HUES48 (cell line): ENCODE results near the gene ZNF831.

Experiments used
- H3K27ac ChIP-seq: one replicate; pipeline ENCODE4 v1.7.0; 2013; ENCODE audit warnings: low read depth, low read length, inconsistent platforms
- H3K27me3 ChIP-seq: 2 replicates; pipeline ENCODE4 v1.6.1; 2013; ENCODE audit warnings: mild to moderate bottlenecking, low read length; ENCODE audit not compliant: control insufficient read depth, insufficient read depth
- H3K36me3 ChIP-seq: 2 replicates; pipeline ENCODE4 v1.6.1; 2013; ENCODE audit warnings: low read length; ENCODE audit not compliant: control insufficient read depth, insufficient read depth
- H3K4me1 ChIP-seq: 2 replicates; pipeline ENCODE4 v1.6.1; 2013; ENCODE audit warnings: mild to moderate bottlenecking, low read length; ENCODE audit not compliant: control insufficient read depth, insufficient read depth
- H3K4me3 ChIP-seq: 2 replicates; pipeline ENCODE4 v1.5.1; 2013; ENCODE audit warnings: mild to moderate bottlenecking, low read depth, low read length
- H3K9ac ChIP-seq: 2 replicates; pipeline ENCODE4 v1.6.1; 2013; ENCODE audit warnings: mild to moderate bottlenecking, low read depth, low read length, moderate library complexity
- H3K9me3 ChIP-seq: 2 replicates; pipeline ENCODE4 v1.6.1; 2013; ENCODE audit warnings: low read length; ENCODE audit not compliant: control insufficient read depth, insufficient read depth

Gene ZNF831

GRCh38 chr20:59182401-59183044, 18.9 kb downstream of the ZNF831 start:
- no peaks in the 10 kb centered on the region for H3K36me3 ChIP-seq
- H3K9me3 ChIP-seq, result no peaks in the 10 kb centered on the region
- no peaks in the 10 kb centered on the region for H3K27me3 ChIP-seq
- H3K4me1 ChIP-seq, result no peaks in the 10 kb centered on the region
- no peak overlapping the region for H3K27ac ChIP-seq
- no peak overlapping the region for H3K9ac ChIP-seq
- H3K4me3 ChIP-seq, result no peak overlapping the region

DNA sequence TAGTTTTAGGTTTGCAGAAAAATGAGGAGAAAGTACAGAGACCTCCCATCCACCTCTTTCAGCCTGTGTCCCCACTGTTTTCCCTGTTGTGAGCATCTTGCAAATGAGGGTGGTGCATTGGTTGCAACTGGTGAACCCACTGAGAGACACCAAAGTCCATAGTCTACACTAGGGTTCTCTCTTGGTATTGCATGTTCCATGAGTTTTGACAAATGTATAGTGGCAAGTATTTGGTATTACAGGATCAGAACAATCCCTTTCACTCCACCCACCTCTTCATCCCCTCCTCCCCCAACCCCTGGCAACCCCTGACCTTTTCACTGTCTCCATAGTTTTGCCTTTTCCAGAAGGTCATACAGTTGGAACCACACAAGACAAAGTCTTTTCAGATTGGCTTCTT, 20.1 kb downstream of the ZNF831 start:
- Histone ChIP-seq H3K9ac (no peak overlapping the region), H3K27ac (no peak overlapping the region), H3K27me3 (no peaks in the 10 kb centered on the region), H3K4me1 (no peaks in the 10 kb centered on the region), H3K36me3 (no peaks in the 10 kb centered on the region), H3K9me3 (no peaks in the 10 kb centered on the region), H3K4me3 (no peak overlapping the region)

- H3K9me3 ChIP-seq, result no peaks in the 10 kb centered on the region
- H3K27ac ChIP-seq, result no peak overlapping the region
- no peaks in the 10 kb centered on the region for H3K36me3 ChIP-seq
- H3K4me1 ChIP-seq, result no peaks in the 10 kb centered on the region
- H3K4me3 ChIP-seq, result no peak overlapping the region
- no peak overlapping the region for H3K9ac ChIP-seq
- no peaks in the 10 kb centered on the region for H3K27me3 ChIP-seq
These were observed 21.3 kb downstream of the ZNF831 start for GRCh38 chr20:59184880-59185447.

GRCh38 chr20:59185809-59186208, 22.2 kb downstream of the ZNF831 start:
- Histone ChIP-seq H3K36me3 (no peaks in the 10 kb centered on the region), H3K9ac (no peak overlapping the region), H3K27me3 (no peaks in the 10 kb centered on the region), H3K27ac (no peak overlapping the region), H3K9me3 (no peaks in the 10 kb centered on the region), H3K4me3 (no peak overlapping the region), H3K4me1 (no peaks in the 10 kb centered on the region)

GRCh38 chr20:59190466-59190865, 26.8 kb downstream of the ZNF831 start:
- H3K9me3 ChIP-seq, result no peaks in the 10 kb centered on the region
- H3K4me3 ChIP-seq, result no peak overlapping the region
- H3K36me3 ChIP-seq, result no peaks in the 10 kb centered on the region
- no peaks in the 10 kb centered on the region for H3K27me3 ChIP-seq
- H3K4me1 ChIP-seq, result no peaks in the 10 kb centered on the region
- H3K9ac ChIP-seq, result no peak overlapping the region
- no peak overlapping the region for H3K27ac ChIP-seq

DNA sequence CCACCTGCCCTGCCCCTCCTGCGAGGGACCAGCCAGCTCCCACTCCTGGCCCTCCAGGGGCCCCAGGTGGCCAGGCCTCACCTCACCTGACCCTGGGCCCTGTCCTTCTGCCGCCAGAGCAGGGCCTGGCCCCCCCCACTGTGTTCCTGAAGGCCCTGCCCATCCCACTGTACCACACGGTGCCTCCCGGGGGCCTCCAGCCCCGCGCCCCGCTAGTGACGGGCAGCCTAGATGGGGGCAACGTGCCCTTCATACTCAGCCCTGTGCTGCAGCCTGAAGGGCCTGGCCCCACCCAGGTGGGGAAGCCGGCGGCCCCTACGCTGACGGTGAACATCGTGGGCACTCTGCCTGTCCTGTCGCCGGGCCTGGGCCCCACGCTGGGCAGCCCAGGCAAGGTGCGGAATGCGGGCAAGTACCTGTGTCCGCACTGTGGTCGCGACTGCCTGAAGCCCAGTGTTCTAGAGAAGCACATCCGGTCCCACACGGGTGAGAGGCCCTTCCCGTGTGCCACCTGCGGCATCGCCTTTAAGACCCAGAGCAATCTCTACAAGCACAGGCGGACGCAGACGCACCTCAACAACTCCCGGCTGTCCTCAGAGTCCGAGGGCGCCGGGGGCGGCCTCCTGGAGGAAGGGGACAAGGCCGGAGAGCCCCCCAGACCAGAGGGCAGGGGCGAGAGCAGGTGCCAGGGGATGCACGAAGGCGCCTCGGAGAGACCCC, 27.6 kb downstream of the ZNF831 start:
- H3K9ac ChIP-seq, result no peak overlapping the region; the same call in 1 of the 2 replicates
- H3K27ac ChIP-seq, result no peak overlapping the region
- H3K4me1 ChIP-seq, result no peaks in the 10 kb centered on the region
- no peak overlapping the region for H3K4me3 ChIP-seq
- no peaks in the 10 kb centered on the region for H3K36me3 ChIP-seq
- no peaks in the 10 kb centered on the region for H3K27me3 ChIP-seq
- H3K9me3 ChIP-seq, result no peaks in the 10 kb centered on the region

DNA sequence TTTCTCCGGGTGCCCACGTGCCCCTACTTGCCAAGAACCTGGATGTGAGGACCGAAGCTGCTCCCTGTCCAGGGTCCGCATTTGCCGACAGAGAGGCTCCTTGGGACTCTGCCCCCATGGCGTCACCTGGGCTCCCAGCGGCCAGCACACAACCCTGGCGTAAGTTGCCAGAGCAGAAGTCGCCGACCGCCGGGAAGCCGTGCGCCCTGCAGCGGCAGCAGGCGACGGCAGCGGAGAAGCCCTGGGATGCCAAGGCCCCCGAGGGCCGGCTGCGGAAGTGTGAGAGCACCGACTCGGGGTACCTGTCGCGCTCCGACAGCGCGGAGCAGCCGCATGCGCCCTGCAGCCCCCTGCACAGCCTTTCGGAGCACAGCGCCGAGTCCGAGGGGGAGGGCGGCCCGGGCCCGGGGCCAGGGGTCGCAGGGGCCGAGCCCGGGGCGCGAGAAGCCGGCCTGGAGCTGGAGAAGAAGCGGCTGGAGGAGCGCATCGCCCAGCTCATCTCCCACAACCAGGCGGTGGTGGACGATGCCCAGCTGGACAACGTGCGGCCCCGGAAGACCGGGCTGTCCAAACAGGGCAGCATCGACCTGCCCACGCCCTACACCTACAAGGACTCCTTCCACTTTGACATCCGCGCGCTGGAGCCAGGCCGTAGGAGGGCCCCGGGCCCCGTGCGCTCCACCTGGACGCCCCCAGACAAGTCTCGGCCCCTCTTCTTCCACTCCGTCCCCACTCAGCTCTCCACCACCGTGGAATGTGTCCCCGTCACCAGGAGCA, 28.3 kb downstream of the ZNF831 start:
- Histone ChIP-seq H3K36me3 (no peaks in the 10 kb centered on the region), H3K4me1 (no peaks in the 10 kb centered on the region), H3K9me3 (no peaks in the 10 kb centered on the region), H3K27me3 (no peaks in the 10 kb centered on the region), H3K27ac (no peak overlapping the region), H3K9ac (no peak overlapping the region), H3K4me3 (no peak overlapping the region)

DNA sequence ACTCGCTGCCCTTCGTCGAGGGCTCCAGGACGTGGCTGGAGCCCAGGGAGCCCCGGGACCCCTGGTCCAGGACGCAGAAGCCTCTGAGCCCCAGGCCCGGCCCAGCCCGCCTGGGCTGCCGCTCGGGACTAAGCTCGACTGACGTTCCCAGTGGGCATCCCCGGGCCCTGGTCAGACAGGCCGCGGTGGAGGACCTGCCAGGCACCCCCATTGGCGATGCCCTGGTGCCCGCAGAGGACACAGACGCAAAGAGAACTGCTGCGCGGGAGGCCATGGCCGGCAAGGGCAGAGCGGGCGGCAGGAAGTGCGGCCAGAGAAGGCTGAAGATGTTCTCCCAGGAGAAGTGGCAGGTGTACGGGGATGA, 28.9 kb downstream of the ZNF831 start:
- Histone ChIP-seq H3K27me3 (no peaks in the 10 kb centered on the region), H3K9ac (no peak overlapping the region), H3K4me3 (no peak overlapping the region), H3K36me3 (no peaks in the 10 kb centered on the region), H3K4me1 (no peaks in the 10 kb centered on the region), H3K27ac (no peak overlapping the region), H3K9me3 (no peaks in the 10 kb centered on the region)

- Histone ChIP-seq H3K27ac (no peak overlapping the region), H3K36me3 (no peaks in the 10 kb centered on the region), H3K4me1 (no peaks in the 10 kb centered on the region), H3K4me3 (no peak overlapping the region), H3K27me3 (no peaks in the 10 kb centered on the region), H3K9ac (no peak overlapping the region), H3K9me3 (no peaks in the 10 kb centered on the region)
These were observed 29.7 kb downstream of the ZNF831 start for GRCh38 chr20:59193325-59193724.

DNA sequence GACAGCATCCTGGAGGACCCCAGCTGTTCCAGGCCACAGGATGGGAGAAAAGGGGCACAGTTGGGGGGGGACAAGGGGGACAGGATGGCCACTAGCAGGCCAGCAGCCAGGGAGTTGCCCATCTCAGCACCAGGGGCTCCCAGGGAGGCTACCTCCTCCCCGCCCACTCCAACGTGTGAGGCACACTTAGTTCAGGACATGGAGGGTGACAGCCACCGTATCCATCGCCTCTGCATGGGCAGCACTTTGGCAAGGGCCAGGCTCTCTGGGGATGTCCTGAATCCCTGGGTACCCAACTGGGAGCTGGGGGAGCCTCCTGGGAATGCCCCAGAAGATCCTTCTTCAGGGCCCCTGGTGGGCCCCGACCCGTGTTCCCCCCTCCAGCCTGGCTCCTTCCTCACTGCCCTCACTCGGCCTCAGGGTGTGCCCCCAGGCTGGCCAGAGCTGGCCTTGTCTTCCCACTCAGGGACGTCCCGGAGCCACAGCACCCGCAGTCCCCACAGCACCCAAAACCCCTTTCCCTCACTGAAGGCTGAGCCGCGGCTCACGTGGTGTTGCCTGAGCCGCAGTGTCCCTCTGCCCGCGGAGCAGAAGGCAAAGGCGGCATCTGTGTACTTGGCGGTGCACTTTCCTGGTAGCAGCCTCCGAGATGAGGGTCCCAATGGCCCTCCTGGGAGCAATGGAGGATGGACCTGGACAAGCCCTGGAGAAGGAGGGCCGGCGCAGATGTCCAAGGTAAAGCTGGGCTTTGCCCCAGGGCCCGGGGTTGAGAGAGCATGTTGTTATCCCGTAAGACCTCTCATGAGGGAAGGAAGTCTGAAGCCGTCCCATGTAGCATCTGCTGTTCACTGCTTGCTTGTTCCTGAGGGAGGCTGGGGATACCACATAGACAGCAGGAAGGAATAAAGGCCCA, 30.7 kb downstream of the ZNF831 start:
- no peak overlapping the region for H3K4me3 ChIP-seq
- no peak overlapping the region for H3K27ac ChIP-seq
- no peaks in the 10 kb centered on the region for H3K9me3 ChIP-seq
- H3K27me3 ChIP-seq, result no peaks in the 10 kb centered on the region
- H3K4me1 ChIP-seq, result no peaks in the 10 kb centered on the region
- H3K36me3 ChIP-seq, result no peaks in the 10 kb centered on the region
- no peak overlapping the region for H3K9ac ChIP-seq
